ENCODE measurements around the gene IQSEC1. TPM values are rescaled to one million over a fixed set of nuclear protein-coding genes. Genes with fewer than 3 reads are reported as not detected.

The IQSEC1 gene
- total RNA-seq, 4 donors from 2014 or later, result 13.7 to 59.4 (median 35.5) TPM

DNA sequence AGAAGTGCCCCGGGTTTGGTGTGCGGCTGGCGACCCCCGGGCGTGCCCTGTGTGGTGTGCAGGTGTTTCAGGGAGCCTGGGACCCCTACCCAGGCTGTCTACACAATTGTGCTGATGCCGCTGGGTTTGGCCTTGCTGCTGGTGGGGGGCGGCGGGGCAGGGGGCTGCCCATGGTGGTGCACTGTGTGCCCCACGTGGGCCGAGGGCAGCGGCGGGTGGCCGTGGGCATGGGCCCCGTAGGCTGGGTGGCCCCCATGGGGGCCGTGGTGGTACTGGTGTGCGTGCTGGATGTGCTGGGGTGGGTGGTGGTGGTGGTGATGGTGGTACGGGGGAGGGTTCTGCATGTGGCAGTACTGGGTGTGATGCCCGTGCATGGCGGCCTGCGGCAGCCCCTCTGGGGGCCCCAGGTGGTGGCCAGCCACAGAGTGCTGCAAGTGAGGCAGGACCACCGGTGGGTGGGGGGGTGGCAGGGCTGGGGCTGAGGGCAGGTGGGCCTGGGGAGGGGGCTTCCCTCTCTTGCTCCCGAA lies 172.3 kb downstream of the IQSEC1 start:
- Histone ChIP-seq H3K4me1 (no peaks in the 10 kb centered on the region), H3K27me3 (no peaks in the 10 kb centered on the region), H3K4me3 (no peak overlapping the region), H3K9me3 (no peaks in the 10 kb centered on the region), H3K36me3 (peaks cover 0 to 31% (median 0%) of the 10 kb centered on the region in 3 donors), H3K27ac (no peak overlapping the region)
- TF ChIP-seq CTCF (IDR thresholded peaks at IDR 0.05) (no peak), POLR2A (IDR thresholded peaks at IDR 0.05) (no peak)
- no peak for DNase-seq

DNA sequence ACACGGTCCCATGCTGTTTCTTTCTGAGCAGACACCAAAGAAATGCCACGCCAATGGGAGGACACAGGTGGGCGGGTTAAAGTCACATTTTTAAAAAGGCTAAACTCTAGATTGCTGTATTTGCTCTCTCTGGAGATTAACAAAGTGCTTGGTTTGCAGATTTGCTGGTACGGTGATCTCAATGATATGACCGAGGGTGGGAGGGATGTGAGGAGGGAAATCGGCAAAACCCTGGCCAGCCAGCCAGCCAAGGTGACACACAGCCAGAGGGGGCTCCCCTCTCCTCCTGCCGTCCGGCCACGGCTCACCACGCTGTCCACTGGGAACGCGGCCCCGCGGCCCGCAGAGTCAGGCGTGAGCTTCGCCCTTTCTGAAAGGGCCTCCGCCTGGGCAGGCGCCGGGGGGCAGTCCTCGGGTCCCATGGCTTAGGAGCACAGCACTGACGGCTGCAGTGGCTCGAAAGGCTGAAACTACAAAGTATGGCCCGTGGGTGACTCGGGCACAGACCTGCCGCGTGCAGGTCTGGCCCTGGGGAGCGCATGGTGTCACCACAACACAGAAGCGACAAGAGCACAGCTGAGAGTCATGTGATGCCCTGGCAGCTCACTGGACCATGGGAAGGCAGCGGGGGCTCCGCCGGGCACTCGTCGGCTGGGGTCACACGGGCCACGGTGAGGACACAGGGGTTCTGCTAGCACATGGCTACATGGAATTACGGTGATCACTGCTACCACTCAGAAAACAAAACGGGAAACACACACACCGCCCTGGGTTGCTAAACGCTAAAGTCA lies 174.1 kb downstream of the IQSEC1 start:
- no peaks in the 10 kb centered on the region for H3K9me3 ChIP-seq
- no peak for DNase-seq
- H3K4me3 ChIP-seq, result no peak overlapping the region
- TF ChIP-seq POLR2A (IDR thresholded peaks at IDR 0.05) (no peak), CTCF (IDR thresholded peaks at IDR 0.05) (no peak)
- no peak overlapping the region for H3K27ac ChIP-seq
- H3K4me1 ChIP-seq, result no peaks in the 10 kb centered on the region
- H3K27me3 ChIP-seq, result no peaks in the 10 kb centered on the region
- peaks cover 0 to 19% (median 0%) of the 10 kb centered on the region in 3 donors for H3K36me3 ChIP-seq

GRCh38 chr3:12898290-12898964 lies 174.8 kb downstream of the IQSEC1 start:
- peaks cover 0 to 19% (median 0%) of the 10 kb centered on the region in 3 donors for H3K36me3 ChIP-seq

DNA sequence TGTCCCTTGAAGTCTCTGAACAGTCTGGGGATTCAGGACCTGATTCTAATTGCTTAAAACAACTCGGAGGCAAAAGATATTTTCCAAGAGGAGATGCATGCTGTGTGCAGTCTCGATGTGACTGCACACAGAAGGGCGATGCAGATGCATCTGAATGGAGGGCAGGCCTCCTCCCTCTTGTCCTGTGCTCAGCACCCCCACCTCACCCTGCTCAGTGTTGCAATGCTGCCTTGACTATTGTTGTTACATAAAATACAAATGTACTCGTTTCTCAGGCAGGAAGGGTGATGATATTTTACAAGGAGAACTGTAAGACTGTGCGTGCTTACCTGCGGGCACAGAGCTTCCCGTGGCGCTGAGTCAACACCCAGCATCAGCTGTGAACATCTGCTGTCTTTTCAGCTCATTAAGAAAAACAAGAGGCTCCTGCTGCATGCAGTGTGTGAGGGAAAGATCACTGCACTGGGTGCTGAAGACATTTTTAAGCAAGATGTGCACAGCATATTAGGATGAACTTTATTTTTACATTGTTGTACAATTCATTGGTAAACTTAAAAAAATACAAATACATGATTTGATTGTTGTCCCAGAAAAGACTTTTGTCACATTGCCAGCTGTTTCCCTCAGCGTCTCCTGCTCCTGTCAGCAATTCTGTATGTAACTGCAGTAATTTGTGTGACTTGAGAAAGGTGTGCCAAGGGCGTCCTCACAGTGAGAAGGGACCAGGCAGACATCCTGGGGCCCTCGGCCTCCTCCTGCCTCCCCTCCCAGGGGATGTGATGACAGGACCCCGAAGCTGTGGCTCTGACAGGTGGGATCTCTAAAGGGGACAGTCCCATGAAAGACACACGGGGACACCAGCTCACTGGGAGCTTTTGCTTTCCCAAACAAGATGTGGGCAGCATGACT lies 175.6 kb downstream of the IQSEC1 start:
- Histone ChIP-seq H3K4me3 (no peak overlapping the region), H3K9me3 (no peaks in the 10 kb centered on the region), H3K27me3 (no peaks in the 10 kb centered on the region), H3K36me3 (peaks cover 0 to 19% (median 0%) of the 10 kb centered on the region in 3 donors), H3K4me1 (no peaks in the 10 kb centered on the region), H3K27ac (no peak overlapping the region)
- no peak for DNase-seq
- TF ChIP-seq POLR2A (IDR thresholded peaks at IDR 0.05) (no peak), CTCF (IDR thresholded peaks at IDR 0.05) (no peak)

More at GRCh38 chr3:12898290-12898964, 174.8 kb downstream of the IQSEC1 start:
- DNase-seq, result no peak
- no peaks in the 10 kb centered on the region for H3K9me3 ChIP-seq
- H3K27me3 ChIP-seq, result no peaks in the 10 kb centered on the region
- H3K4me1 ChIP-seq, result no peaks in the 10 kb centered on the region
- TF ChIP-seq CTCF (IDR thresholded peaks at IDR 0.05) (no peak), POLR2A (IDR thresholded peaks at IDR 0.05) (no peak)
- no peak overlapping the region for H3K4me3 ChIP-seq
- H3K27ac ChIP-seq, result no peak overlapping the region

All from Peyer's patch (tissue), 4 donors.